NCI-H187 treated with DMSO at 0.1 percent for 48 hours (cell line): ENCODE data around the gene AGRP.

Experiments
- DNase-seq: peaks from one replicate; lab custom pipeline; 2025; lab: John Stamatoyannopoulos, UW

AGRP gene

DNA sequence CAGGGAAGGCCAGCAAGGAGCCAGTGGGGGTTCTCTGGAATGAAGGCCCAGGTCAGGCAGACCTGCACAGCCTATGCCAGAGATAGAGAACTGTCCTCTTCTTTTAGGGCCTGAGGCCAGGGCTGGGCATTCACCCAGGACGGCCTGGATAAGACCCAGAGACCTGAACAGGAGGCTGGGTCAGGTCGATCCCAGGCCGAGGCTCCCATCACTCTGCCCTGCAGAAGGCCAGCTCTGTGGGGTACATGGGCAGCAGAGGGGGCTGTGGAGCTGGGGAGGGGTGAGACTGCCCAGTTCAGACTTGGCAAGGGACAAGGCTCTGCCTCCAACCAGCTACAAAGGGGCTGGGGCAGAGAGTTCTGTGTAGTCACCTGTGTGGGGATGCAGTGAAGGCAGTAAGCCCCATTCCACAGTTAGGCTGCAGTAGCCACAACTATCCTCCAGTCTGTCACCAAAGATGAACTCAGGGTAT is 37.9 kb downstream of the AGRP start:
- DNase-seq: no peak

- no peak for DNase-seq
Measured at GRCh38 chr16:67445126-67445426, 38.3 kb downstream of the AGRP start.

GRCh38 chr16:67444259-67445125 is 38.9 kb downstream of the AGRP start:
- no peak for DNase-seq

DNA sequence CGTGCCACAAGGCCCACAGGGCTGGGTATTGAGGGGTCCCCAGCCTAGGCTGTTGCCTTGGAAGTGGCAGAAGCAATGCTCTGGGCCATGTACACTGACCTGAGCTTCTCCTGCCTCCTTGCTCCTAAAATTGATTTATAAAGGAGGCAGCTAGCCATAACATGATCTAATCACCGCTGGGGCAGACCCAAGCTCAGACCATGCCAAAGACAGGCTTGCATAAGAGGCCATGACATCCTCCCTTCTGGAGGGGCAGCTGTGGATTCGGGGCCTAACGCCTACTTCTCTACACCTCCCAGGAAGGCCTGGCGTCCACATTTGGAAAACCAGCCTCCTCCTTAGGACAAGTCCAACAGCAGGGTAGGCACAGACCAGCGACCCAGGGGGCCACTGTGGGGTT is 40.1 kb downstream of the AGRP start:
- DNase-seq: no peak

DNA sequence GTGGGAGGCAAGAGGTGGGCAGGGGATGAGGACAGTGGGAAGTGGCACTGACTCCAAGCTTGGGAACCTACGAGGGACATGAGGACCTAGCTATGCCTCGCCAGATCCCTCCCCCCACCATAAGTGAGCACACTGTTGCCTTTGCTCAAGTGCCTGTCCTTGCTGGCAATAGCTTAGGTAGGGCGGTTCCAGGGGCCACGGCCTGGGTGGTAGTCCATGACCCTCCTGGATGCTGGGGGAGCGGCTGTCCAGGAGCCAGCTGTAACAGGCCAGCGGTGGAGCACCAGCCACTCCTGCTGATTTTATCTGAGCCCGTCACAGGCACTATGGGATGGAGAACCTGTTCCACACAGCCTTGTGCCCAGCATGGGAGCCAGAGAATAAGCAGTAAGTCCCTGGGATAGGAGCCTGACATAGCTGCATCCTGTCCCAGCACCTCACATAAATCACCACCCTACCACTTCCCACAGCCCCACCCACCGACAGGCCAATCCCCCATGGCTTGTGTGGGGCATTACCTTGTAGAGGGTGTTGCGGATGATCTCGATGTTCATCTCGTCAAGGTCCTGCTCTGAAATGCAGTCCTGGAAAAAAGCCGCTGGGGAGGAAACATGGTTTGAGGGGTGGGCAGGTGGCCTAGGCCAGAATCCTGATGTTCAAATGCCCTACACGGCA is 40.6 kb downstream of the AGRP start:
- no peak for DNase-seq

- no peak for DNase-seq
Measured at GRCh38 chr16:67441907-67442306, 41.4 kb downstream of the AGRP start.

DNA sequence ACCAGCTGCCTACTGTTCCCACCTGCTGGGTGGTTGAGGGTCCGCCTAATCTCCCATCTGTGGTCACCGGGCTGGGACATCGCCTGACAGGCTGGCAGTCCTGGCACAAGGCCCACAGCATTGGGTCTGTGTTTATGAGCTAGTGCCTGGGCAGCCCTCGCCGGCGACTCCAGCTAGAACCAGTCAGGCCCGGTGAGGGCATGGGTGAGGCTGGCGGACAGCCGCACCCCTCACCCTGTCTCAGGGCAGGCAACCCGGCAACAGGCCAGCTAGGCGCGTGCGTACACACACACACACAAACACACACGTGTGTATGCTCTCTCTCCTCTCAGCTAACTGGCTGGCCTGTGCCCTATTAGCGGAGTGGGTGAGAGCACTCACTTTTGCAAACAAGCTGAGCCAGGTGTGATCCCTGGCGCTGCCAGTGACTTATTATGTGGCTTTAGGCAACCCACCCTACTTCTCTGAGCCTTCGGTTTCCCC is 42.0 kb downstream of the AGRP start:
- DNase-seq: no peak

DNA sequence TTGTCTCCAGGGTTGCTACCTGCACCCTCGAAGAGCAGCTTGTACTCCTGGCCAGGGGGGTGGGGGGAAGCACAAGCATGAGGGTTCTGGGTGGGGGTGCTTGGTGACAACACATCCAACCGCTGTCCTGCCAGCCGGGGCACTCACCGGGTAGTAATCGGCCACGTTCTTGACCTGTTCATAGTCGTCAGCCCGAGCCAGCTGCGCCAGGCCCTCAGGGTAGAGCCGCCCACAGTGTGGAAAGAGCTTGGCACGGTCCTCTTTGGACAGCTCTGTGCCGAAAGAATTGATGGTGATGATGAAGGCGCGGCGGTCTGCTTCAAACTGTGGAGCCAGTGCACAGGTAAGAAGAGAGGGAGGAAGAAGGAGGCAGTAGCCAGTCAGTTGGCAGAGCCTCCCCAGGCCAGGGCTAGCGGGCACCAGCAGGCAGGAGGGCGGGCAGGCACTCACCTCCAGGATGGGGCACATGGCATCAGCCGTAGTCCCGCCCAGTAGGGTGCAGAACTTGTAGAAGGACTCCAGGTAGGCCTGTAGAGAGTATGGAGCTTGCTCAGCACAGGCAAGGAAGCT is 44.4 kb downstream of the AGRP start:
- no peak for DNase-seq

DNA sequence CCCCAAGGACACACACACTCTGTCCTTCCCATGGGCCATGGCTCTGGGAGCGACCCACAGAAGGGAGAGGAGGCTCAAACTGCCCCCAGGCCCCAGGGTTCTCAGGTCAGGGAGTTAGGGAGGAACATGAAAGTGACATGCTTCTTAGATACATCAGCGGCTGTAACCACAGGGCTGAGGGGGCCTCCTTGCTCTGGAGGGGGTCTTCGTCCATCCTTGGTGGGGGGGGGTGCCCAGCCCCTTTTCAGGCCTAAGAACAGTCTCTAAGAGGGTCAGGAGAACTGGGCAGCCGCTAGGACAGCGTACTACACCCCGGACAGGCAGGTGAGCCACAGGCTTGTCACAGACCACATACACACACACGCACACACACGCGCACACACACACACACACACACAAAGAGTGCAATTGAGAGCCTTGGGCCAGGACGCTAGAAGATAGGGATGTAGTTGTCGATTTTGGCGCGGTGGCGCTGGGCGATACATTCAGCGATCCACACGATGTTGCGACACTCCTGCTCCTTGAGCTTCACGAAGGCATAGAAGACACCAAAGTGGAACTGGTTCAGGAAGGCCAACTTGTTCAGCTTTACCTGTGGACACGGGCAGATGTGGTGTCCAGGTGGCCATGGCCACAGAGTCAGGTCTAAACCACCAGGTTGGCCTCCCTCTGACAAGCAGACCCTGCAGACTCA is 45.1 kb downstream of the AGRP start:
- DNase-seq: no peak

GRCh38 chr16:67437513-67437912 is 45.8 kb downstream of the AGRP start:
- no peak for DNase-seq

- no peak for DNase-seq
Measured at GRCh38 chr16:67436640-67437193, 46.6 kb downstream of the AGRP start.

DNA sequence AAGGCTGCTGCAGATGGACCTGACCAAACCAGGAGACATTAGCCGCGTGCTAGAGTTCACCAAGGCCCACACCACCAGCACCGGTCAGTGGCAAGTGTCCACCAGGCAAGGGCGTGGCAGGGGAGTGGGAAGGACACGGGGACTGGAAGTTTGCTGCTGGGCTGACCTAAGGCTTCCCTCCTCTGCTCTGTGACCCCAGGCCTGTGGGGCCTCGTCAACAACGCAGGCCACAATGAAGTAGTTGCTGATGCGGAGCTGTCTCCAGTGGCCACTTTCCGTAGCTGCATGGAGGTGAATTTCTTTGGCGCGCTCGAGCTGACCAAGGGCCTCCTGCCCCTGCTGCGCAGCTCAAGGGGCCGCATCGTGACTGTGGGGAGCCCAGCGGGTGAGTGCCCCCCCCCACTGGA is 47.6 kb downstream of the AGRP start:
- no peak for DNase-seq

DNA sequence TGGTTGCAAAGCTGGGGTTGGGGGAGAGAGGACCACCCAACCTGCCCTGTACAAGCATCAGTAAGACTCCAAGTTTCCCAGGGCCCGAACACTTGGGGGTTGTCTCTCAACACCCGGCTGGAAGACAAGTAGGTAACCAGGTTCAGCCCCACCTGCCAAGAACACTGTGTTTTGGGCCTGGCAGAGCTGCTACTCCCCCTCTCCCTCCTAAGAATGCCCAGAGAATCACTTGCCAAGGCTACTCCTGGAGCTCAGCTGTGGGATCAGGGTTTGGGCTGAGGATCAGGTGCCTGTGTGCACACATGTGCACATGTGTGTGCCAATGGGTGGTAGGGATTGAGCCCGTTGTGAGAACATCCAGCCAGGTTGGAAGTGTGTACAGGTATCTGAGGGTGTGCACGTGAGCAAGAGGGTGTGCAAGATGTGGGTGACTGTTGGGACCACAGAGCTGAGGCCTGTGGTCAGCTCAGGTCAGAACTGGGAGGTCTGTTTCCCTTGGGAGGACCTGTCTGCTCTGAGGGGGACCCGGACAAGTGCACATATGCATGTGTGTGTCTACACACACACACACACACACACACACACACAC is 50.1 kb downstream of the AGRP start:
- no peak for DNase-seq
